GM12872 (cell line): Measurements from ENCODE around the gene RNF181.

Source experiments
- CTCF ChIP-seq: IDR thresholded peaks from 3 replicates; pipeline ENCODE4 v1.5.1; 2011; ENCODE audit warnings: low read depth, mild to moderate bottlenecking, low read length, moderate library complexity; ENCODE audit not compliant: insufficient read depth

RNF181 gene

GRCh38 chr2:85642725-85643124 is 47.2 kb downstream of the RNF181 start:
- TF ChIP-seq CTCF, result no peak

- no peak for TF ChIP-seq CTCF
These were observed 49.4 kb downstream of the RNF181 start for GRCh38 chr2:85644909-85645308.

GRCh38 chr2:85646166-85646565 is 50.6 kb downstream of the RNF181 start:
- no peak for TF ChIP-seq CTCF
